HG03135 (cell line): ENCODE measurements around the gene PCGF3.
"Not testable (repeated sequence)": the region's sequence is repeated elsewhere in the genome, so short reads cannot be mapped to it uniquely, and the experiment has no call there.

Source experiments
- ATAC-seq: cut with Tn5 transposase; IDR thresholded peaks from one replicate; pipeline ENCODE4 v1.9.1; 2021; ENCODE audit warnings: mild to moderate bottlenecking, moderate library complexity; ENCODE audit not compliant: unreplicated experiment

The PCGF3 gene

GRCh38 chr4:722851-723360 lies 17.3 kb downstream of the PCGF3 start:
- ATAC-seq: no peak

GRCh38 chr4:723751-724530 lies 18.3 kb downstream of the PCGF3 start:
- ATAC-seq: no peak

GRCh38 chr4:725391-726234 lies 20.0 kb downstream of the PCGF3 start:
- no peak for ATAC-seq

GRCh38 chr4:726235-726787 lies 20.7 kb downstream of the PCGF3 start:
- ATAC-seq: no peak

- no peak for ATAC-seq
These were observed 21.2 kb downstream of the PCGF3 start for GRCh38 chr4:726838-727237.

- no peak for ATAC-seq
These were observed 21.9 kb downstream of the PCGF3 start for GRCh38 chr4:727576-727975.

GRCh38 chr4:729336-730315 lies 24.0 kb downstream of the PCGF3 start:
- no peak for ATAC-seq

- no peak for ATAC-seq
These were observed 24.9 kb downstream of the PCGF3 start for GRCh38 chr4:730511-730910.

- not testable (repeated sequence) for ATAC-seq
These were observed 25.6 kb downstream of the PCGF3 start for GRCh38 chr4:730946-731904.

GRCh38 chr4:731954-732353 lies 26.3 kb downstream of the PCGF3 start:
- ATAC-seq: not testable (repeated sequence)

- no peak for ATAC-seq
These were observed 26.9 kb downstream of the PCGF3 start for GRCh38 chr4:732486-732885.

GRCh38 chr4:732911-733630 lies 27.4 kb downstream of the PCGF3 start:
- ATAC-seq: no peak

- ATAC-seq: no peak
These were observed 28.0 kb downstream of the PCGF3 start for GRCh38 chr4:733631-733980.

- ATAC-seq: no peak
These were observed 28.4 kb downstream of the PCGF3 start for GRCh38 chr4:734075-734474.

GRCh38 chr4:734951-735350 lies 29.3 kb downstream of the PCGF3 start:
- no peak for ATAC-seq

GRCh38 chr4:735583-735982 lies 30.0 kb downstream of the PCGF3 start:
- ATAC-seq: no peak

GRCh38 chr4:736561-736960 lies 30.9 kb downstream of the PCGF3 start:
- not testable (repeated sequence) for ATAC-seq

- ATAC-seq: no peak
These were observed 33.2 kb downstream of the PCGF3 start for GRCh38 chr4:738781-739280.

GRCh38 chr4:739569-739968 lies 33.9 kb downstream of the PCGF3 start:
- ATAC-seq: no peak
